GM19397 (cell line): ENCODE data around the gene SASH1.
"Not testable (repeated sequence)": the region's sequence is repeated elsewhere in the genome, so short reads cannot be mapped to it uniquely, and the experiment has no call there.

Experiments used
- ATAC-seq: cut with Tn5 transposase; IDR thresholded peaks from one replicate; pipeline ENCODE4 v1.9.1; 2021; ENCODE audit warnings: mild to moderate bottlenecking, moderate library complexity; ENCODE audit not compliant: unreplicated experiment

Gene SASH1

DNA sequence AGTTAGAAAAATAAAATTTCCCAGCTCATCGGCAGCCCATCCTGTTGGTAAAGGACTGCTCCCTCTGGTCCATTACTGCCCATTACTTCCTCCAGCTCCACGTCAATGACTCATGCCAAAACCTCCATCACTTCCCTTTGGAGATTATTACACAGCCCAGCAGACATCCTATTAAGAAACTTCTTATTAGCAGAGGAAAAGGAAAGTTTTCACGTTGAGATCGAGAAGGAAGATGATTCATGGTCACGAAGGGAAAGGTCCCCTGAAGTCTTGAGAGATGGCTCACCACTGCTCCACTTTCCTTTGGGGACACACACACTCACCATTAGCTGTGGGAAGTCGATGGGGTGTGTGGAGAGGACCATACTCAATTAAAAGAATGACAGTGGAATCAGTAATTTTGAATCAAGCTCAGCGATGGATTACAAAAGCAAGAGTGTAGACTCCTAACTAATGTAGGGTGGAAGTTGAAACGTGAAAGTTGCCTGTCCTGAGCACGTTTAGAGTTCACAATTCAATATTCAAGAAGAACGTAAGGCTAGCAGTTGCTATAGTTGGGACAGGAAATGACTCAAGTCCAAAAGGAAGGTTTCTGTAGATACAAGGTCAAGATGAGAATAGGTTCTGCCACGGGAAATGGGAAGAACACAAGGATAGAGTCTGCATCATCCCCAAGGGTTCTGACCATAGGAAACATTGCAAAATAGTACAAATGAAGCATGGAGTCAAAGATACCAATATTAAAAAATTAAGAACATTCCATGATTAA, 21.6 kb downstream of the SASH1 start:
- no peak for ATAC-seq

DNA sequence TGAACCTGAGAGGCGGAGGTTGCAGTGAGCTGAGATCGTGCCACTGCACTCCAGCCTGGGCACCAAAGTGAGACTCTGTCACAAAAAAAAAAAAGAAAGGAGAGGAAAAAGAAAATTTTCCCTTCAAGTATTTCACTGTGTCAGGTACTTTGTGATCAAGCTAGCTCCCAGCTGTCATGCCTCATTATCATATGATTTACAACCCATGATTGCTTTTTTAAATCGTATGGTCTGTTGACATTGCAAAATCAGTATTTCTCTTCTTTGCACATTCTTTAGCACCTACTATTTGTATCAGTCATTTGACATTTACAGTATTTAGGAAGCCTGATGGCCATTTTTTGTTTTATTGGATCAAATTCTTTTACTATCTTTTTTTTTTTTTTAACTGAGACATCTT, 22.4 kb downstream of the SASH1 start:
- ATAC-seq: no peak

DNA sequence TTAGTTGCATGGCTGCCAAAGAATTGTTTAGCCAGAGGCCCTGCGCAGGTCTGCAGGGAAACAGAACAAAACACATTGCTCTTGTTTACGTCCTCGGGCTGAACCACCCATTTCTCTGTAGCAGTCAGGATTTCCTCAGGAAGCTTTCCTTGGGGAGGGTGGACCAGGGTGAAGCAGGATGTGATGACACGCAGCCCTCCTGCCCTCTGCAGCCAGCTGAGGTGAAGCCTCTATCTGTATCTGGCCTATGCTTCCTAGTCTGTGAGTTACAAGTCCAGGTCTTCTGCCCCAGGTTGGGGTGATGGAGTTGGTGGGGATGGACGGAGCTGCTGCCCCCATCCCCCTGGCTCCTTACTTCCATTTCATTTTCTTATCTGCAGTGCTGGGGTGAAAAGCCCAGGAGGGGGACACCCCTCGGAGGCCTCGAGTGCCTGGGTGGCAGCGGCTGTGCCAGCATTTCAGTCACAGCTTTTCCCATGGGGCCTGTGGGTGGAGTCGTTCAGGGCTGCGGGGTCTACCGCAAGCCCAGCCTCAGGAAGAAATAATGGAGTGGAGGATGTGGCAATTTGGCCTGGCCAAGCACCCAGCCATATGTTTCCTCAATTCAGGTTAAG, 24.9 kb downstream of the SASH1 start:
- no peak for ATAC-seq

DNA sequence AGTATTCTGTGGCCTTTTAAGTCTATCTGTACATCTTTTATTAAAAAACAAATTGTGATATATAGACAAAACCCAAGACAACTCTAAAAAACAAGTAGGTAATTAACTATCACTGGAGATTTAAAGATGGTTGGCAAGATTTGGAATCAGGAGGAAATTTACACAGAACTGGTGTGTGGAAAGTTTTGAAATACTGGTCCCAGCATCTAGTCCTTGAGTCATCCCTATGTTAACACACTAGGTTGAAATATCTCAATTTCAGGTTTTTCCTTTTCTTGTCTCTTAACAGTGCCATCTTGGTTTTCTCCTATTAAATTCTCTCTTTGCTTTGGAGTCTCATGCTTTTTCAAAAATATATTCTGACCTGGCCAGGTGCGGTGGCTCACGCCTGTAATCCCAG, 27.5 kb downstream of the SASH1 start:
- no peak for ATAC-seq

DNA sequence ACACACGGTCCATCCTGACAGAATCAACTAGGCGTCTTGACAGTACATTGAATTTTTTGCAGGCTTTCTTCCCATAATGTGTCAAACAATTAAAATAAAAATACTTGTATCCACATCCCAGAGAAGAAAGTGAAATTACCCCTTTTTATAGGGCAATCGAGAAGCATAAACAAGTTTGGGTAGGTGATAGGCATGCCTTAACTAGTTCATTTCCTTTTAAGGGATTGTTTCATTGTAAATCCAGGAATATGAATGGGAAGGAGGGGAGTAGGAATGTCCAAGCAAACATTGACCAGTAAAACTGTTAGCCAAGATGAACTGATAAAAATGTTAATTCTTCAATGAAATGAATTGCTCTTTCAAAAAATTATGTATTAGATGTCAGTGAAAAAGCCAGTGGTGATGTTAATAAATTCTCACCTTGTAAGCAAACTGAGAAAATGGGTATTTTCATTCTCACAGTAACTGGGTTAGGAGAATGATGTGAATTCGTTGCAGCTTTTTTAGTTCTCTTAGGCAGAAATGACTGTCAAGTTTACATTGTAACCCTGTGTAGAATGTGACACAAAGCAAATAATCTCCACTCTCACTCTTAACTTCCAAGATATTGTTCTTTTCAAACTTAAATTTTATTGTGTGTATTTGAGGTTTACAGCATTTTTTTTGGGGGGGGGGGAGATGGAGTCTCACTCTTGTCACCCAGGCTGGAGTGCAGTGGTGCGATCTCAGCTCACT, 31.6 kb downstream of the SASH1 start:
- ATAC-seq: no peak

DNA sequence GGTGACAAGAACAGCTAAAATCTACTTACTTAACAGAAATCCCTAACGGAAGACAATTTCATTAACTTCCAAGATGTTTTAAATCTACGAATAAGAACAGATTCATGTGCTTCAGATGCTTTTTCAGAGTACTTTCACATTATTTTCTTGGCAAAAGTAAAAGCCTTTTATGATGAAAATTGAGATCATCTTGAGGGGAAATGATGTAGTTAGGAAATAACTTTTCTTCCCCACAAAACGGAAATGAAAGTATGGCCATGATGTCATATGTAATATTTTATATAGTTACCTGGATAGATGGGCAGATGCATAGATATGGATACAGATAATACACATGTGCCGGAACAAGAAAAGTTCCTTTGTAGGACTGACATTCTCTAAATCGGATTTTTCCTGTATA, 32.8 kb downstream of the SASH1 start:
- ATAC-seq: no peak

DNA sequence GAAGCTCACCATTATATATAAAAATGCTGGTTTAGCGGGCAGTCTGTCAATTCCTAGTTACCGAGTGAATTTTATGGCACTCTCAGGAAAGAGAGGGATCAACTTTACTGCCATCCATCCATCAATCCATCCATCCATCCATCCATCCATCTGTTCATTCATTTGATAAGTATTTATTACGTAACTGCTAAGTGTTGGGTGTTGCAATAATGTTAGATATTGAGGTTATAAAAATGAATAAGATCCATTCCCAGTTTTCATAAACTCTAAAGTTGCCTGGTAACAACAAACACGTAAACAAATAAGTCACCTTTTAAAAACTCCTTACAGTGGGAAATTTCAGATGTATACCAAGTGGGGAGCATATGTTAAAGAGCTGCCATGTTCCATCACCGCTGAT, 36.8 kb downstream of the SASH1 start:
- ATAC-seq: no peak

DNA sequence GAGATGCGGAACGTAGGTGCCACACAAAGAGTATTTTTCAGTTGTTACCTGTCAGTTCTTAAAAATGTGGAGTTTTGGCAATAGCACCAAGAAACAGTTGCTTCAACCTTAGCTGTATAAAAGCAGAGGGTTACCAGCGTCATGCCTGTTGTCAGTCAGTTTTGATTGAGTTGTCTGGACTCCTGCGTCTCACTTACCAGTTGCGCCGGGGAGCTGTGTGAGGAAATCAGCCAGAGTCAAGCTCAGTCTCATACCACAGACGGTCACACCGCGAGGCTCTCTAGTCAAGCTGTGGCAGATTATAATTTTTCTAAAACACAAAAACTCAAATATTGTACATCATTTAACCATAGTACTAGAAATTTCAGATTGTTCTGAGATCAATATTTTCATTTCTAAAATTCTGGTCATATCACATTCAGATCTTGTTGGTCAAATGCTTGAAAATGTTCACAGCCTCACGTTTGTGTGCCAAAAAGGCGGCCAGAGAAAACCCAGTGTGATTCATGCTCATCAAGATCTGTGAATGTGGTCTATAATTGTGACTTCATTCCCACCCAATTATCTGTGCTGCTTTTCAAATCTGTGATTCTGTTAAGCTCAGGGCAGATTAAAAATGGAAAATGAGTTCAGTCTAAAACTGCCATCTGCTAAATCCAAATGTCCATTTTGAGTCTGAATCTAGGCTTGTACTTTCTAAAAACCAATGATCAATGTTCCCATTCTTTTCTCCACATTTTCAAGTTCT, 37.5 kb downstream of the SASH1 start:
- no peak for ATAC-seq

DNA sequence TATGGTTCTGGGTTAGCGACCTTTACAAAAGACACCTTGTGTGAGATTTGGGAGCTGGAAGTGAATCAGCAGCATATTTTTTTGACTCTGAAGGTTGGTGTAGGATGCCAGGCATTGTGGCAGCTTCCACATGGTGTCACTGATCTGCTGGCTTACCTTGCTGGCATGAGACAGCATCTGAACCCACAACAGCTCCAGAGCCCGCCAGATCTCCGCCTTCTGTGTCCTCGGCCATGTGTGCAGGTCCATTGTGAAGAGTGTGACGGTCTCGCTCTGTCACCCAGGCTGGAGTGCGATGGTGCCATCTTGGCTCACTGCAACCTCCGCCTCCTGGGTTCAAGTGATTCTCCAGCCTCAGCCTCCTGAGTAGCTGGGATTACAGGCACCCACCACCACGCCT, 39.4 kb downstream of the SASH1 start:
- not testable (repeated sequence) for ATAC-seq

DNA sequence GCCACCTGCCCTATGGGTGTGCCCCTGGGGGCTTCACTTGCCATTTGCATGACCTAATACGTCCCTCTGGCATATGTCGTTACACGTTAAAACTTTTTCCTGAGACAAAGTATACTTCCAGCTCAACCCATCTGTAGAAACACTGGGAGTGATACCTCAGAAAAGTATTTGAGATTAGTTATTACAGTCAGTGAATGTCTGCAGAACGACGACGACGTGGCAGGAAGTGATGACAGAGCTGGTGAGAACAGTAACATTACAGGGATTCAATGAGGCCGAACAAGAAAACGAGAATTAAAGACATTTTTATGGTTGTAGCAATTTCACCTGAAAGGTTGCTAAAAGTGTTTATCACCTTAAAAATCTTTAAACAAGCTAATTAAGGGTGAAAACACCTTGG, 40.2 kb downstream of the SASH1 start:
- no peak for ATAC-seq

DNA sequence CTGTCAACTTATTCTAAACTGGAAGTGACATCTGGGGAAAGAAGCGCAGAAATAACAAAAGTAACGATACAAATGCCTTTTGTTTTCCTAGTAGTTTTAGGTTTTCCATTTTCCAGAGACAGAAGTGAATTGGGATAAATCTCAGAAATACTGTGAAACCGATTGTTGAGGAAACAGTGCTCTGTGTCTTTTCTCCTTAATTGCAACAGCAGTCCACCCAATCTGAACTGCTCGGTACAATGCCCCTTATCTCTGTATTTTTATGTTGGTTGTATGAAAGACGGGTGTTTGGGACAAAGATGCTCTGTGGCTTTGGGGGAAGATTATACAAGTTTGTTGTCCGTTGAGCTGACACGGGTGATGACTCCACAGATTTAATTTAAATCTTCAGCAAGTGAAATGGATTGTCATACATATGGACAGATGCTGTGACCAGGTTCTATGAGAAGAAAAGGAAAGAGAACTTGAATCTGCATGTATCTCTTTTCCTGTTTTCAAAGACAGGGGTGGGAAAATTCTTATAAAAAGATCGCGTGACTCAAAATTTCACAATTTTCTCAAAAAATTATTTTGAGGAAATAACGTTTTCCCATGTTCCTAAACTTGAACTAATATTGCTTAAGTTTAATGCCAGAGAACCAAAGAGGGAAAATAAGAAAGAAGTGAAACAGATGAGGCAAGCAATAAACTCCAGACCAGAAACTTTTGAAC, 41.2 kb downstream of the SASH1 start:
- ATAC-seq: no peak

DNA sequence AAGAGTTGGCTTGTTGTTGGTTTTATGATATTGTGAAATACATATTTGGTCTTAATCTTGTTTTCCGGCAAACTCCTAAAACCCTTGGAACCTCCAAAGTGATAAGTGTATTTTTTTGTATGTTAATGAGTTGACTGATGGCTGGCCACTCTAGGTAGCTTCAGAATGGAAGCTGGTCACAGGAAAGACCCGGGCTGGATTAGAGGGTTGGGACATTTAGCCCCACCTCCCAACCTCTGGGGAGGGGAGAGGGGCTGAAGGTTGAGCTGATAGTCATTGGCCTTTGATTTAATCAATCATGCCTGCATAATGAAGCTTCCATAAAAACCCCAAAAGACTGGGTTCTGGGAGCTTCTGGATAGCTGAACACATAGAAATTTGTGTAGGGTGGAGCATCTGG, 42.7 kb downstream of the SASH1 start:
- no peak for ATAC-seq

DNA sequence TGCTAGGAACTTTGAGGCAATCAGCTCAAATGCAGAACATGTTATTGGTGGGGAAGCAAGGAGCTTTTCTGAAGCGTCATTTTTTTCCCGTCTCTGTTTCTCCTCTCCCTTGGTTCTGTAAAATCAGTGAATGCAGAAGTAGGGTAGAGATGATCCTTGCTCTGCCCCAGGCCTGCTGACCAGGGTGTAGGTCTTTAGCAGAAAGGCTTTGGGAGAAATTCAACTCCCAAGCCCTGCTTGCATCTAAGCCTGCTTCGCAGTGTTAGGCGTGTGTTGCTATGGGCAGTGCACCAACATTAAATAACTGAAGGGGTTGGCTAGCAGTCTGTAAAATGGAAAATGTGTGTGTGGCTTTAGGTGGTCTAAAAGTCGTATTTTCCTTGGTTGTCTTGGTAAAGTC, 45.9 kb downstream of the SASH1 start:
- no peak for ATAC-seq

DNA sequence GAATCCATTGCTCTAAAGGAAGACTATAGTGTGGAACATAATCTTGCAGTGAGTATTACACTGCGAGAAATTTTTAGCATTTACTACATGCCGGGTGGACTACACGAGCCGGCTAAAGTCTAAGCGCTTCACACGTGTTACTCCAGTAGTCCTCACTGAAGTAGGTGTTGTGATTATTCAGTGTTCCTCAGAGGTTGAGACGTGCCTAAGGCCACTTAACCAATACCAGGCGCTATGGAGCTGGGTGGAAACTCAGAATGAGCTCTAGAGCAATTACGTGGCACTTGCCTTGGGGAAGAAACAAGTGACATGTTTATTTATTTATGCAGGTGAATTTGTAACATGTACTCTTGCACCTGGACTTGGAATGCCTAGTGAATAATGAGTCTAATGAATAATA, 46.4 kb downstream of the SASH1 start:
- ATAC-seq: no peak

DNA sequence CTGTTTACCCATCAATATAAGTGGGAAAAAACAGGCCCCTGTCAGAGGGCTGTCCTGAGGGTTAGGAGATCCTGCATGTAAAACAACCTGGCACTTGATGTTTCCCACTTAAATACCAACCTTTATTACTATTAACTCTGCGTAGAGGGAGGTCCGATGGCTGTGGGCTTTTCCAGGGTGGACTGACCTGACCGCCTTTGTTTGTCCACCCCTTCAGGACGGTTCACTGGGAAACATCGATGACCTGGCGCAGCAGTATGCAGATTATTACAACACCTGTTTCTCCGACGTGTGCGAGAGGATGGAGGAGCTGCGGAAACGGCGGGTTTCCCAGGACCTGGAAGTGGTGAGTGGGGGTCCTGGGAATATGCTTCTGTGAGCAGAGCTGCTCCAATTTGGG, 47.3 kb downstream of the SASH1 start:
- no peak for ATAC-seq

DNA sequence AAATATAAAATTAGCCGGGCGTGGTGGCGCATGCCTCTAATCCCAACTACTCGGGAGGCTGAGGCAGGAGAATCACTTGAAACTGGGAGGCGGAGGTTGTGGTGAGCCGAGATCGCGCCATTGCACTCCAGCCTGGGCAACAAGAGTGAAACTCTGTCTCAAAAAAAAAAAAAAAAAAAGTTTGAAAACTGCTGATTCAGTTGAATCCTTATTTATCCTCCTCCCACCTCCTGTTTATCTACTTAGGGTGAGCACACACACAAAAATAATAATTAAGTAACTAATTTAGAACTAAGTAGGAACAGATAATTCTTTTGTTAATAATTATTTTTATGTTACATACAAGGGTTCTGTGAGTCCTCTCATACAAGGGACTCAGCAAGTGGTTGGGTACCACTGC, 49.5 kb downstream of the SASH1 start:
- ATAC-seq: not testable (repeated sequence)

DNA sequence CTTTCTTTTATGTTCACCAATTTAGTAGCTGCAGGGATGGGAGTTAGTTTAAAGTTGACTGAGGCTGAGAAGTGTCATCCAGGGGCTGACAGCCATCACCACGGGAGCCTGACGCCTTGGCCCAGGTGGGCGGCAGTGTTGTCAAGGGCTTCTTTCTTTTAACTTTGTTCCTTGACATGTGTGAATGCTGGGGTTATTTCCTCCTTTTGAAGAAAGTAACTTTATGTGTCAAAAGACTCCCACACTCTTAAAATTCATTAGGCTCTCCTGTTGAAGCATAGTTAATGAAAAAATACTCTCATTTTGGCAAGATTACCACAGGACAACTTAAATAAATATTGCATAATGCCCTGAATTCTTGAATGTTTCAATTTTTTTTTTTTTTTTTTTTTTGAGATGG, 50.0 kb downstream of the SASH1 start:
- ATAC-seq: no peak

DNA sequence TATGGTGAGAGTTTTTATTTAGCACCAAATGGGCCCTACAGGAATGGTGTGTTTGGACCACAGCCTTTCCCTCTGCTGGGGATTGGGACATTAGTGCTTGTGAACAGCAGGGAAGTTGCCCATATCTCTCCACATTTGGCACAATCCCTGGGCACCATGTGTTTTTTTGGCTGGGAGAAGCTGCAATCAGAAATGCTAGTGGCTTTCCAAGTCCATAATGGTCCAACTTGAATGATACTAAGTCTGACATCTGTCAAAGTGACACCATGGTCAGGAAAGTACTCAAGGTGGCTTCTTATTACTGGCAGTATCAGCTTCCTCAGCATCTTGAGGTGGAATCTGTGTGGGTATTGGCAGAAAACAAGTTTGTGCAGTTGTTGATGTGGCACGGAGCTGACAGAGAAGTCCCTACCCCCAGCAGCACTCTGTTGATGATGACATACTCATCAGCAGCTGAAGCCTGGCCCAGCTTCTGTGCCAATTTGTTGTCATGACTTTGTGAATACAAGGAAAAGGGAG, 53.0 kb downstream of the SASH1 start:
- ATAC-seq: no peak

DNA sequence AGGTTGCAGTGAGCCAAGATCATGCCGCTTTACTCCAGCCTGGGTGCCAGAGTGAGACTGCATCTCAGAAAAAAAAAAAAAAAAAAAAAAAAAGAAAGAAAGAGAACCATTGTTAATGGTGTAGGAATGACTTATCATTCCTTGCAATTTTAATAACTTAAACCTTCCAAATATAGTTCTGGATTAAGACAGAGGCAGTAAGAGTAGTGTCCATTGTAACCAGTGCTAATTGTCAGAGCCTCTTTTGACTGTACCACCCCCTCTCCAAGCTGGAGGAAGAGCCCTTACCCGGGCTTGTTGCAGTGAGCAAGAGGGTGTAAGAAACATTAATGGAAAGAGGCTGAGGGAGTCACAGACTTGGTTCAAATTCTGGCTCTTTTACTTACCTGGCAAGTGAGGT, 53.8 kb downstream of the SASH1 start:
- no peak for ATAC-seq

DNA sequence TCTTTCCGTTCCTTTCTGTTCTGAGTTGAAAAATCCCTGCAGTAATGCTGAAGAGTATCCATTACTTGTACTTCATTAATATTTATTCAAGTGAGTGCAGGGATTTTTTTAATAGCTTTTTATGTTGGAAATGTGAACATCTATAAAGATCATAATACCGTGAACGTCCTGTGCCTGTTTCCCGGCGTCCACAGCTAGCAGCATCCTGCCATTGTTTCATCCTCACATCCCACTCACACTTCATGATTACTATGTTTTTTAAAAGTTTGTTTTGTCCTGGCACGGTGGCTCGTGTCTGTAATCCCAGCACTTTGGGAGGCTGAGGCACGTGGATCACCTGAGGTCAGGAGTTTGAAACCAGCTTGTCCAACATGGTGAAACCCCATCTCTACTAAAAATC, 54.3 kb downstream of the SASH1 start:
- no peak for ATAC-seq

DNA sequence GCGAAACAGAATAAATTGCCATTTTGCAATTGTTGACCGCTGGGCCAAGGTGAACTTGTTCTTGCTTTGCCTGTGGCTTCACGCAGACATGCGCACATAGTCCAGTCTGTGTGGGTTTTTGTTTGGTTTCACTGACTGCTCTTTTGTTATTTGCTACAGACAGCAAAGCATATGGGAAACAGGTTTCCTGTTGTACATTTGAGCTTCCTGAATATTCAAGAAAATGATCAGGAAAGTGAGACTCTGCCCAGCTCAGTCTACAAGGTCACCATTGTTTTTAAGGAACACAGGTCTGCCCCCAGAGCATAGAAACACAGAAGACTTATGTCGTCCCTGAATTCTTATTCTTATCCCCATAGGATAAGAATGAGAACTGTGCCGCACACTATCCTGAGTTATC, 55.6 kb downstream of the SASH1 start:
- no peak for ATAC-seq
